HG03565 (cell line): ENCODE measurements around the gene ZEB2.
A peak's percentile ranks its signal among the peaks of the same experiment; 100 is the strongest.

ENCODE experiments used
- ATAC-seq: cut with Tn5 transposase; IDR thresholded peaks from one replicate; pipeline ENCODE4 v1.9.1; 2021; ENCODE audit warnings: mild to moderate bottlenecking, moderate library complexity; ENCODE audit not compliant: unreplicated experiment

ZEB2 gene

DNA sequence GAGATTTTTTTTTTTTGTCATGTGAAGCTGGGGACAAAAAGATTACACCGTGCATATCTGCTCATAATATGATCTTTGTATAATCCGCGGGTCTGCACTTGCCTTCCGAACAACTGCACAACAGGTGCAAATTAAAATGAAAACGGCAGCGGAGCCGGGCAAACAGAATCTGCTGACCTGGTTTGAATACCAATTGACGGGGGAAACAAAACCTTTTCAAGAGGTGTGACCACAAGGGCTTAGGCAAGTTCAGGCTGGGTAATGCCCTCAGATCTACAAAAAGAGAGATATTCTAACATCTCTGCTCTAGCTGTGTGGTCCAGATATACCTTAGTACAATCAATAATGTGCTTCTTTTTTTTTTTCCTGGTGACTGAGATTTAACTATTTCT is 88.5 kb downstream of the ZEB2 start:
- ATAC-seq: no peak

DNA sequence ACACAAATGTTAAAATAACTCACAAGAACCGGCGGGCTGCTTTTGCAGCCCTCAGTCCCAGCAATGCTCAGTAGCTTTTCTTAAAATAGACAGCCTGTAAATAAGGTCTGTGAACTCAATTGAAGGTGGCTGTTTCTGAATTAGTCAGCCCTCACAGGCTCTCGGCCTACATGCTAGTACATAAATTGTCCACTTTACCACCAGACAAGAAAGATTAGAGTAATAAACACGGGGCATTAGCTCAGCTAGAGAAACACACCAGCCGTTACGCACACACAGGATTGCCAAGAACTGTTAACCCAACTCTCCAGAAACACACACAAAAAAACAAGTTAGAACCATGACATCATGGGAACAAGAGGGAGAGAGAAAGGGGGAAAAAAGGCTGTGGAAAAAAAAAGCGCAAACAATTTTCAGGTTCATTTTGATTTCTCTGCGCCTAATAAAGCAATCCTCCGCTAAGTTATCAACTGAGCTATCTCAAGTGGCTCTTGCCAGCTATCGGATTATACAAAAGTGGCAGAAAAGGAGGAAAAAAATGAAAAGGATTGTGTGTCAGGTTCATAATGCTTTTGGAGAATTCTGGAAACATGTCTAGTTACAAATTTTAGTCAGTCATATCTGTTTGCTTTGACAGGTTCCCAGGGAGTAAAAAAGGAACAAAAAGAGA is 89.1 kb downstream of the ZEB2 start:
- ATAC-seq: peak; percentile 97

GRCh38 chr2:144429396-144430112 is 90.4 kb downstream of the ZEB2 start:
- ATAC-seq: no peak

- no peak for ATAC-seq
Observed at GRCh38 chr2:144426981-144427479, 92.9 kb downstream of the ZEB2 start.

- ATAC-seq: no peak
Observed at GRCh38 chr2:144426355-144426754, 93.6 kb downstream of the ZEB2 start.

GRCh38 chr2:144424559-144425240 is 95.2 kb downstream of the ZEB2 start:
- no peak for ATAC-seq

GRCh38 chr2:144421606-144422510 is 98.1 kb downstream of the ZEB2 start:
- no peak for ATAC-seq

- no peak for ATAC-seq
Observed at GRCh38 chr2:144419218-144419617, 100.7 kb downstream of the ZEB2 start.

DNA sequence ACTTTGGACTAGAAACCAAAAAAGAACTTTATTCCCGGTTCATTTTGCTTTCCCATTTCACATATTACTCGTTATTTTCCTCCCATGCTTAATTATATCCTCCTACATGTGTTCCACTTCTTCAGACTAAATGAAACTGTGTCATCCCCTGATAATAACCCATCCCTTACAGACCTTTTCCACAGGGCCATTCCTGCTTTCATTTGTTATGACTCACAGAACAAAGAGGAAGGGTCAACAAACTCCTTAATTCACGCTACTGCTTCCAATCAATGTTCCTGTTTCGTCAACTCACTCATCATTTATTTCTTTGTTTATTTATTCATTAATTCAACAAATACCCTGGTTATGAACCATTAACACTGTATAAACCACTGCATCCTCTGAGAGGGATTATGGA is 104.5 kb downstream of the ZEB2 start:
- no peak for ATAC-seq

GRCh38 chr2:144414324-144414845 is 105.5 kb downstream of the ZEB2 start:
- peak; percentile 90 for ATAC-seq

DNA sequence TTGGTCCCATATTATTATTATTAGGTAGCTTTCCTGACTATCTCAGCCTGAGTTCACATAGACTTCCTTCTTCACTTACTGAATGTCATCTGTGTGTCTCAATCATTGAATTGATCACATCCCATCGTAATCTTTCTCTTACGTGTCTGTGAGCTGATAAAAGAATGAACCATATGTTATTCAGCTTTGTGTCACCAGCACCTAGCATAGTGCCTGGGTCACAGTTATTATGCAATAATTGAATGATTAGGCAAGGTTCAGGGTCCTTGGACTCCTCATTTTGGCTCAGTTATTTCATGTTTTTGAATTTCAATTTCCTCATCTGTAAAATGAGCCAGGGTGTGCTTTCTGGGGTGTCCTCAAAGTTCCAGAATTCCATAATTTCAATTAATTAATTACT is 107.2 kb downstream of the ZEB2 start:
- no peak for ATAC-seq

- ATAC-seq: no peak
Observed at GRCh38 chr2:144411473-144411872, 108.4 kb downstream of the ZEB2 start.

GRCh38 chr2:144409241-144409640 is 110.7 kb downstream of the ZEB2 start:
- ATAC-seq: no peak

DNA sequence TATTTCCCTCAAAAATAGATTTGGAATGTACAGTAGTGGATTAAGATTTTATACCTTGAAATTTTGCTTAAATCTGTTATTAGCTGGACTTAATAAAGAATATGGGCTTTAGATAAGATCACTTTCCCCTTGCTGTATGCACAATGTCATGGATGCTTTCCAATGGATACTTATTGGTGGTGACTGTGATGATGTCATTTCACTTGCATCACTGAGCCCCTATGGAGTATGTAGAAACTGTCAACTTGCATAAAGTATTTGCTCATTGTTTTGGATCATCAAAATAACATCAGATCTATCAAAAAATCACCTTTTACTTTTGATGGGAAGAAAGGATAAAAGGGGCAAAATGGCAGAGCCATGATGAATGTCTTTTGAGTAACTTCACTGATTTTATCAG is 112.7 kb downstream of the ZEB2 start:
- ATAC-seq: no peak

DNA sequence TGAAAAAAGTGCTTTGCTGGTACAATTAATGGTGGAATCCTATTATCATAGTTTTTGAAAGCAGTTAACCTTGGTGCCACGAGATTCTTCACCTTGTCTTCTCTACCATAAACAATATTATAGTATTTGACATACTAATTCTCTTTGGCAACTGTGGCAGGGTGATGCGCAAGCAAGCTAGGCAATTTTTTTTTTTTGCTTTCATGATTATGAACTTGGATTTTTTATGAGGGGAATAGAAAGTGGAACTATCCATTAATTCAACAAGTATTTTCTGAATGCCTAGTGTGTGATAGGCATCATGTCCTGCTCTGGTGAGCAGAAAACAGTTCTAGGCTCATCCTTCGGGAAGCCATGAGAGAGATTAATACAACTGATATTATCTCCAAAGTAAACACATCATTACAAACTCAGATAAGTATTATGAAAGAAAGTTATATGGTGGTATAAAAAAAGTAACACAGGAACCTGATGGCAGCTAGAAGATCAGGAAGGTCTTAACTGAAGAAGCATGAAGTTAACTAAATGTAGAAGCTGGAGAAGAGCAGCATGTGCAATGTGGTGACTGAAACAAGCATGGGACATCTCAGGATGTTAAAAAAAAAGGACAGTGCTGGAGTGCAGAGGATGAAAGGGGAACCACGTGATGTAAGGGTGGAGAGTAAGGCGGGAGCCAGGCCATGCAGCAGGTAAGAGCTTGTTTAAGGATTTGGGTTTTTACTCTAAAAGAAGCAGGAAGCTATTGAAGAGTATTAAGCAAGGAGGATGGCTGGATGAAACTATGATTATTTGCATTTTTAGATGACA is 113.7 kb downstream of the ZEB2 start:
- no peak for ATAC-seq

DNA sequence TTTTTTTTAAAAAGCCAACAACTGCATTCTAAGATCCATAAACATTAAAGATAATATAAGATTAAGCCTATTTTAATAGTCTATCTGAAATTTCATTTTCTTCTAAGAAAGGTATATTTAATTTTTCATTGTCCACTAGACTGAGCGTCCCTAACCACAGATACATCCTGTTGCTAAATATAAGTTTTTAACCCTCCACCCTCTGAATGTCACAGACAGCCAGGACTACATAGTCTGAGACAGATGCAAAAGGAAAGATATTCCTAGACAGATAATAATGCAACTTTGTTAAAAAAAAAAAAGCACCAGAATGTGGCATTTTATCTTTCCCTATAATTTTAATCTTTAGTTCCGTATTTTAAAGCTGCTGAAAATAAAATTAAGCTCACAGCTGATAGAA is 114.6 kb downstream of the ZEB2 start:
- ATAC-seq: no peak

GRCh38 chr2:144404586-144405314 is 115.2 kb downstream of the ZEB2 start:
- ATAC-seq: no peak

- no peak for ATAC-seq
Observed at GRCh38 chr2:144403933-144404332, 116.0 kb downstream of the ZEB2 start.

- no peak for ATAC-seq
Observed at GRCh38 chr2:144402251-144402650, 117.7 kb downstream of the ZEB2 start.
